WTC11 (cell line): ENCODE measurements around the gene MAP3K14. TPM values are rescaled to one million over a fixed set of nuclear protein-coding genes. Genes with fewer than 3 reads are reported as not detected.

Experiments used
- ATAC-seq: fragments of 200-7000 bp; cut with Tn5 transposase; 2 replicates; pipeline ENCODE4 v1.10.0; 2021; ENCODE audit warnings: mild to moderate bottlenecking, moderate library complexity
- CTCF ChIA-PET: fragments of 300-600 bp; sonication (Branson Sonifier 250); formaldehyde crosslinking; loops from one replicate; lab custom pipeline; 2021; ENCODE audit warnings: antibody characterized with exemption; lab: Charles Lee
- POLR2A ChIA-PET: fragments of 350-600 bp; sonication (Branson Sonifier 250); formaldehyde crosslinking; loops from one replicate; lab custom pipeline; 2021; ENCODE audit warnings: antibody characterized with exemption; lab: Charles Lee
- DNase-seq: peaks from one replicate; pipeline ENCODE4 v3.0.0; 2021; ENCODE audit warnings: low spot score
- H3K27ac Mint-ChIP-seq: 2 replicates; pipeline ENCODE4 v1.8.0; 2021; ENCODE audit warnings: mixed read lengths
- H3K27me3 Mint-ChIP-seq: 2 replicates; pipeline ENCODE4 v1.8.0; 2021; ENCODE audit warnings: low read depth, mild to moderate bottlenecking, moderate library complexity, mixed read lengths
- H3K36me3 Mint-ChIP-seq: 2 replicates; pipeline ENCODE4 v1.8.0; 2021; ENCODE audit warnings: mixed read lengths
- H3K4me1 Mint-ChIP-seq: 2 replicates; pipeline ENCODE4 v1.8.0; 2022; ENCODE audit warnings: mixed read lengths
- H3K4me3 Mint-ChIP-seq: 2 replicates; pipeline ENCODE4 v1.8.0; 2021; ENCODE audit warnings: mild to moderate bottlenecking, moderate library complexity, mixed read lengths
- H3K9me3 Mint-ChIP-seq: 2 replicates; pipeline ENCODE4 v1.8.0; 2021; ENCODE audit warnings: mixed read lengths
- CBFB ChIP-seq: sonication (generic); formaldehyde crosslinking; IDR thresholded peaks from 2 replicates; pipeline ENCODE4 v1.8.1; 2022; ENCODE audit warnings: mild to moderate bottlenecking, low read depth, missing genetic modification reagents
- ESRRA ChIP-seq: sonication (generic); formaldehyde crosslinking; IDR thresholded peaks from 2 replicates; pipeline ENCODE4 v1.8.1; 2022; ENCODE audit warnings: mild to moderate bottlenecking, missing genetic modification reagents, borderline replicate concordance
- GABPB1 ChIP-seq: sonication (generic); formaldehyde crosslinking; IDR thresholded peaks from 2 replicates; pipeline ENCODE4 v1.8.1; 2023; ENCODE audit warnings: mild to moderate bottlenecking, missing genetic modification reagents
- GRHL2 ChIP-seq: fragments of 250-450 bp; sonication (Bioruptor Pico); IDR thresholded peaks from 2 replicates; pipeline ENCODE4 v1.8.0; 2022; ENCODE audit warnings: mild to moderate bottlenecking, moderate library complexity; ENCODE audit not compliant: insufficient replicate concordance, severe bottlenecking
- JAZF1 ChIP-seq: fragments of 250-450 bp; sonication (Bioruptor Pico); IDR thresholded peaks from 2 replicates; pipeline ENCODE4 v1.9.0; 2021; ENCODE audit warnings: moderate library complexity, mild to moderate bottlenecking, inconsistent platforms
- JUN ChIP-seq: sonication (generic); formaldehyde crosslinking; IDR thresholded peaks from 2 replicates; pipeline ENCODE4 v1.8.0; 2023; ENCODE audit warnings: mild to moderate bottlenecking, missing genetic modification reagents
- NFATC4 ChIP-seq: fragments of 250-450 bp; sonication (Bioruptor Pico); IDR thresholded peaks from 2 replicates; pipeline ENCODE4 v1.9.0; 2021; ENCODE audit warnings: mild to moderate bottlenecking
- NFYB ChIP-seq: sonication (generic); formaldehyde crosslinking; conservative IDR thresholded peaks from 2 replicates; pipeline ENCODE4 v1.8.0; 2022; ENCODE audit warnings: low read depth, missing genetic modification reagents
- NR1H2 ChIP-seq: sonication (generic); formaldehyde crosslinking; IDR thresholded peaks from 2 replicates; pipeline ENCODE4 v1.9.0; 2021; ENCODE audit warnings: mild to moderate bottlenecking, moderate library complexity, missing genetic modification reagents
- NR3C1 ChIP-seq: sonication (generic); formaldehyde crosslinking; conservative IDR thresholded peaks from 2 replicates; pipeline ENCODE4 v1.8.1; 2023; ENCODE audit warnings: low read depth, mild to moderate bottlenecking, missing genetic modification reagents
- TEAD4 ChIP-seq: sonication (generic); formaldehyde crosslinking; IDR thresholded peaks from 2 replicates; pipeline ENCODE4 v1.8.0; 2022; ENCODE audit warnings: mild to moderate bottlenecking, missing genetic modification reagents
- ZBTB21 ChIP-seq: sonication (generic); formaldehyde crosslinking; IDR thresholded peaks from 2 replicates; pipeline ENCODE4 v1.8.1; 2023; ENCODE audit warnings: mild to moderate bottlenecking, missing genetic modification reagents, borderline replicate concordance
- ZNF396 ChIP-seq: fragments of 250-450 bp; sonication (Bioruptor Pico); IDR thresholded peaks from 2 replicates; pipeline ENCODE4 v1.8.0; 2021; ENCODE audit warnings: mild to moderate bottlenecking, moderate library complexity, borderline replicate concordance
- ZNF416 ChIP-seq: fragments of 250-450 bp; sonication (Bioruptor Pico); IDR thresholded peaks from 2 replicates; pipeline ENCODE4 v1.9.0; 2021; ENCODE audit warnings: mild to moderate bottlenecking, inconsistent platforms
- ZNF423 ChIP-seq: fragments of 250-450 bp; sonication (Bioruptor Pico); IDR thresholded peaks from 2 replicates; pipeline ENCODE4 v2.1.2; 2022; ENCODE audit warnings: mild to moderate bottlenecking, moderate library complexity
- total RNA-seq: library from RNA; stranded (reverse); gene quantifications from 3 replicates; pipeline ENCODE4 v1.2.3, GENCODE V29; 2021
- TF ChIP-seq, protein P1 (sequence below): sonication (generic); formaldehyde crosslinking; IDR thresholded peaks from 2 replicates; pipeline ENCODE4 v1.8.0; 2022; ENCODE audit warnings: mild to moderate bottlenecking, missing genetic modification reagents
- TF ChIP-seq, protein P2 (sequence below): fragments of 250-450 bp; sonication (Bioruptor Pico); IDR thresholded peaks from 2 replicates; pipeline ENCODE4 v1.9.0; 2021; ENCODE audit warnings: mild to moderate bottlenecking
- TF ChIP-seq, protein P3 (sequence below): sonication (generic); formaldehyde crosslinking; IDR thresholded peaks from 2 replicates; pipeline ENCODE4 v1.8.0; 2022; ENCODE audit warnings: mild to moderate bottlenecking, missing genetic modification reagents
- TF ChIP-seq, protein P4 (sequence below): sonication (generic); formaldehyde crosslinking; IDR thresholded peaks from 2 replicates; pipeline ENCODE4 v1.8.0; 2022; ENCODE audit warnings: missing genetic modification reagents
- TF ChIP-seq, protein P5 (sequence below): fragments of 250-450 bp; sonication (Bioruptor Pico); IDR thresholded peaks from 2 replicates; pipeline ENCODE4 v1.9.0; 2021; ENCODE audit warnings: mild to moderate bottlenecking, borderline replicate concordance
- TF ChIP-seq, protein P6 (sequence below): sonication (generic); formaldehyde crosslinking; IDR thresholded peaks from 2 replicates; pipeline ENCODE4 v1.8.1; 2022; ENCODE audit warnings: low read depth, missing genetic modification reagents, borderline replicate concordance

The MAP3K14 gene
- total RNA-seq, 1 experiment from 2014 or later, result 4.0 TPM

DNA sequence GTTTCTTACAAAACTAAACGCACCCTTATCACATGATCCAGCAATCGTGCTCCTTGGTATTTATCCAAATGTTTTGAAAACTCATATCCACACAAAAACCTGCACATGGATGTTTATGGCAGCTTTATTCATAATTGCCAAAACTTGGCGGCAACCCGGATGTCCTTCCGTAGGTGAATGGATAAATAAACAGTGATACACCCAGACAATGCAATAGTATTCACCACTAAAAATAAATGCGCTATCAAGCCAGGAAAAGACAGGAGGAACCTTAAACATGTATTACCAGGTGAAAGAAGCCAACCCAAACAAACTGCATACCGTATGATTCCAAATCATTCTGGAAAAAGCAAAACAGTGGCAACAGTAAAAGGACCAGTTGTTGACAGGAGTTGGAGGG is 64.9 kb downstream of the MAP3K14 start:
- Mint-ChIP-seq H3K4me1 (peaks cover 17% of the 10 kb centered on the region), H3K27ac (no peak overlapping the region), H3K36me3 (peaks cover 7% of the 10 kb centered on the region), H3K27me3 (no peaks in the 10 kb centered on the region; the same call in none of the 2 replicates), H3K4me3 (no peak overlapping the region), H3K9me3 (no peaks in the 10 kb centered on the region)
- no peak for ATAC-seq
- TF ChIP-seq GABPB1 (CRISPR knock-in tag), result no peak
- no peak for TF ChIP-seq GRHL2 (CRISPR knock-in tag)
- no peak for TF ChIP-seq NFYB (CRISPR knock-in tag)
- no peak for TF ChIP-seq ZNF396 (CRISPR knock-in tag)
- TF ChIP-seq TEAD4 (CRISPR knock-in tag), result no peak
- TF ChIP-seq JAZF1 (CRISPR knock-in tag), result no peak
- TF ChIP-seq, protein P1, sequence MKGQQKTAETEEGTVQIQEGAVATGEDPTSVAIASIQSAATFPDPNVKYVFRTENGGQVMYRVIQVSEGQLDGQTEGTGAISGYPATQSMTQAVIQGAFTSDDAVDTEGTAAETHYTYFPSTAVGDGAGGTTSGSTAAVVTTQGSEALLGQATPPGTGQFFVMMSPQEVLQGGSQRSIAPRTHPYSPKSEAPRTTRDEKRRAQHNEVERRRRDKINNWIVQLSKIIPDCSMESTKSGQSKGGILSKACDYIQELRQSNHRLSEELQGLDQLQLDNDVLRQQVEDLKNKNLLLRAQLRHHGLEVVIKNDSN, result no peak
- TF ChIP-seq NR3C1 (CRISPR knock-in tag), result no peak
- TF ChIP-seq ZNF416, result no peak
- TF ChIP-seq JUN, result no peak
- TF ChIP-seq, protein P2, sequence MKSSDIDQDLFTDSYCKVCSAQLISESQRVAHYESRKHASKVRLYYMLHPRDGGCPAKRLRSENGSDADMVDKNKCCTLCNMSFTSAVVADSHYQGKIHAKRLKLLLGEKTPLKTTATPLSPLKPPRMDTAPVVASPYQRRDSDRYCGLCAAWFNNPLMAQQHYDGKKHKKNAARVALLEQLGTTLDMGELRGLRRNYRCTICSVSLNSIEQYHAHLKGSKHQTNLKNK (CRISPR knock-in tag), result no peak
- TF ChIP-seq NR1H2 (CRISPR knock-in tag), result no peak
- TF ChIP-seq ZBTB21 (CRISPR knock-in tag), result no peak
- ChIA-PET CTCF (interaction anchor here (1.0 to 1.6 kb wide), 2 partner anchors 16 to 24 kb away, joined by 3 to 6 read pairs; no protein-coding TSS in a partner anchor), POLR2A (no interaction called here)
- no peak for DNase-seq

DNA sequence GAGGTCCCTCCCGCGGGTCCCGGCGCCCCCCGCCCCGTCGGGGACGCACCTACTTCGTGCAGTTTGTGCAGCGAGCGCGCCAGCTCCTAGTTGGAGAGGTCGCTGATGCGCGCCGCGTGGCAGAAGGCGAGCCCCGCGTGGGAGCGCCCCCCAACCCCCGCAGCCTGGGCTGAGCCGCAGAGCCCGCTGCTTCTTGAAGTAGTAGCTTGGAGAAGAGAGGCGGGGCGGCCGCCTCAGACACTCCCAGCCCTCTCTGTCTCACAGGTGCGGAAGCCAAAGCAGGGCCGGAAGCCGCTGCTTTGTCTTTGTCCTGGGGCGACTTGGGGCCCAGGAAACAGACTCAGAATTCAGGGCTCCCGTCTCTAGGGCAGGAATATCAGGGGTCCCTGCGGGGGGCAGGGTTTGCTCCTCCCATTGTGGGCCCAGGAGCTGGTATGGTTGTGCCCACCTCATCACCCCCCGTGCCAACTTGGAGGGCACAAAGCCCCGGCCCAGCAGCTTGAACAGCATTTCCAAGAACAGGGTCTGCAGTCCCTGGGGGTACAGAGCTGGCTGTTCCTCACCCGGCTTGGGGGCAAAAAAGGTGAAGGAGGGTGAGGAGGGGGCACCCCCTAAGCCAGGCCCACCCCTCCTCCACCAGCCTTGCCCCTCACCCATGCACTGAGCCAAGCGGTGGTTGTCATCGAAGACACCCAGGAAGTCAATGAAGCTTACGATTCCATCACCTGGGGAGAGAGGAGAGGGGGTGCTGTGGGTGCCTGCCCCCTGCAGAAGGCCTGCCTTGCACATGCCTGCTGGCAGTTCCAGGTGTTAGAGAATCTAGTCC is 68.5 kb downstream of the MAP3K14 start:
- Mint-ChIP-seq H3K4me3 (peak overlapping the region; percentile 83), H3K36me3 (peaks cover 7% of the 10 kb centered on the region), H3K9me3 (no peaks in the 10 kb centered on the region), H3K4me1 (peaks cover 18% of the 10 kb centered on the region), H3K27ac (peak overlapping the region; percentile 82), H3K27me3 (no peaks in the 10 kb centered on the region; the same call in none of the 2 replicates)
- ChIA-PET POLR2A (interaction anchor here (0.8 to 2.4 kb wide), 3 partner anchors 9 to 99 kb away, joined by 3 to 18 read pairs (median 4); partner anchors contain the start of gene HEXIM1), CTCF (interaction anchor here (0.7 to 9.1 kb wide), 20 partner anchors 8 to 179 kb away, joined by 3 to 179 read pairs (median 11); partner anchors contain the start of genes ACBD4, HEXIM1, HEXIM2 and MAP3K14)
- ATAC-seq (peak; percentile 39), DNase-seq (peak; percentile 68)
- TF ChIP-seq, protein P3, sequence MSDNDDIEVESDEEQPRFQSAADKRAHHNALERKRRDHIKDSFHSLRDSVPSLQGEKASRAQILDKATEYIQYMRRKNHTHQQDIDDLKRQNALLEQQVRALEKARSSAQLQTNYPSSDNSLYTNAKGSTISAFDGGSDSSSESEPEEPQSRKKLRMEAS (CRISPR knock-in tag), result peak; percentile 7; the same call in 1 of the 2 replicates
- TF ChIP-seq ZNF423 (CRISPR knock-in tag) (0 out of 2 replicates have a peak, but pooled peaks have one; percentile 12), CBFB (CRISPR knock-in tag) (0 out of 2 replicates have a peak, but pooled peaks have one; percentile 18), ESRRA (CRISPR knock-in tag) (0 out of 2 replicates have a peak, but pooled peaks have one; percentile 28), NFATC4 (no peak), NFYB (CRISPR knock-in tag) (no peak)
- TF ChIP-seq, protein P4, sequence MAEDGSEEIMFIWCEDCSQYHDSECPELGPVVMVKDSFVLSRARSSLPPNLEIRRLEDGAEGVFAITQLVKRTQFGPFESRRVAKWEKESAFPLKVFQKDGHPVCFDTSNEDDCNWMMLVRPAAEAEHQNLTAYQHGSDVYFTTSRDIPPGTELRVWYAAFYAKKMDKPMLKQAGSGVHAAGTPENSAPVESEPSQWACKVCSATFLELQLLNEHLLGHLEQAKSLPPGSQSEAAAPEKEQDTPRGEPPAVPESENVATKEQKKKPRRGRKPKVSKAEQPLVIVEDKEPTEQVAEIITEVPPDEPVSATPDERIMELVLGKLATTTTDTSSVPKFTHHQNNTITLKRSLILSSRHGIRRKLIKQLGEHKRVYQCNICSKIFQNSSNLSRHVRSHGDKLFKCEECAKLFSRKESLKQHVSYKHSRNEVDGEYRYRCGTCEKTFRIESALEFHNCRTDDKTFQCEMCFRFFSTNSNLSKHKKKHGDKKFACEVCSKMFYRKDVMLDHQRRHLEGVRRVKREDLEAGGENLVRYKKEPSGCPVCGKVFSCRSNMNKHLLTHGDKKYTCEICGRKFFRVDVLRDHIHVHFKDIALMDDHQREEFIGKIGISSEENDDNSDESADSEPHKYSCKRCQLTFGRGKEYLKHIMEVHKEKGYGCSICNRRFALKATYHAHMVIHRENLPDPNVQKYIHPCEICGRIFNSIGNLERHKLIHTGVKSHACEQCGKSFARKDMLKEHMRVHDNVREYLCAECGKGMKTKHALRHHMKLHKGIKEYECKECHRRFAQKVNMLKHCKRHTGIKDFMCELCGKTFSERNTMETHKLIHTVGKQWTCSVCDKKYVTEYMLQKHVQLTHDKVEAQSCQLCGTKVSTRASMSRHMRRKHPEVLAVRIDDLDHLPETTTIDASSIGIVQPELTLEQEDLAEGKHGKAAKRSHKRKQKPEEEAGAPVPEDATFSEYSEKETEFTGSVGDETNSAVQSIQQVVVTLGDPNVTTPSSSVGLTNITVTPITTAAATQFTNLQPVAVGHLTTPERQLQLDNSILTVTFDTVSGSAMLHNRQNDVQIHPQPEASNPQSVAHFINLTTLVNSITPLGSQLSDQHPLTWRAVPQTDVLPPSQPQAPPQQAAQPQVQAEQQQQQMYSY (CRISPR knock-in tag), result 0 out of 2 replicates have a peak, but pooled peaks have one; percentile 1
- TF ChIP-seq, protein P5, sequence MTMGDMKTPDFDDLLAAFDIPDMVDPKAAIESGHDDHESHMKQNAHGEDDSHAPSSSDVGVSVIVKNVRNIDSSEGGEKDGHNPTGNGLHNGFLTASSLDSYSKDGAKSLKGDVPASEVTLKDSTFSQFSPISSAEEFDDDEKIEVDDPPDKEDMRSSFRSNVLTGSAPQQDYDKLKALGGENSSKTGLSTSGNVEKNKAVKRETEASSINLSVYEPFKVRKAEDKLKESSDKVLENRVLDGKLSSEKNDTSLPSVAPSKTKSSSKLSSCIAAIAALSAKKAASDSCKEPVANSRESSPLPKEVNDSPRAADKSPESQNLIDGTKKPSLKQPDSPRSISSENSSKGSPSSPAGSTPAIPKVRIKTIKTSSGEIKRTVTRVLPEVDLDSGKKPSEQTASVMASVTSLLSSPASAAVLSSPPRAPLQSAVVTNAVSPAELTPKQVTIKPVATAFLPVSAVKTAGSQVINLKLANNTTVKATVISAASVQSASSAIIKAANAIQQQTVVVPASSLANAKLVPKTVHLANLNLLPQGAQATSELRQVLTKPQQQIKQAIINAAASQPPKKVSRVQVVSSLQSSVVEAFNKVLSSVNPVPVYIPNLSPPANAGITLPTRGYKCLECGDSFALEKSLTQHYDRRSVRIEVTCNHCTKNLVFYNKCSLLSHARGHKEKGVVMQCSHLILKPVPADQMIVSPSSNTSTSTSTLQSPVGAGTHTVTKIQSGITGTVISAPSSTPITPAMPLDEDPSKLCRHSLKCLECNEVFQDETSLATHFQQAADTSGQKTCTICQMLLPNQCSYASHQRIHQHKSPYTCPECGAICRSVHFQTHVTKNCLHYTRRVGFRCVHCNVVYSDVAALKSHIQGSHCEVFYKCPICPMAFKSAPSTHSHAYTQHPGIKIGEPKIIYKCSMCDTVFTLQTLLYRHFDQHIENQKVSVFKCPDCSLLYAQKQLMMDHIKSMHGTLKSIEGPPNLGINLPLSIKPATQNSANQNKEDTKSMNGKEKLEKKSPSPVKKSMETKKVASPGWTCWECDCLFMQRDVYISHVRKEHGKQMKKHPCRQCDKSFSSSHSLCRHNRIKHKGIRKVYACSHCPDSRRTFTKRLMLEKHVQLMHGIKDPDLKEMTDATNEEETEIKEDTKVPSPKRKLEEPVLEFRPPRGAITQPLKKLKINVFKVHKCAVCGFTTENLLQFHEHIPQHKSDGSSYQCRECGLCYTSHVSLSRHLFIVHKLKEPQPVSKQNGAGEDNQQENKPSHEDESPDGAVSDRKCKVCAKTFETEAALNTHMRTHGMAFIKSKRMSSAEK (CRISPR knock-in tag), result no peak
- TF ChIP-seq, protein P6, sequence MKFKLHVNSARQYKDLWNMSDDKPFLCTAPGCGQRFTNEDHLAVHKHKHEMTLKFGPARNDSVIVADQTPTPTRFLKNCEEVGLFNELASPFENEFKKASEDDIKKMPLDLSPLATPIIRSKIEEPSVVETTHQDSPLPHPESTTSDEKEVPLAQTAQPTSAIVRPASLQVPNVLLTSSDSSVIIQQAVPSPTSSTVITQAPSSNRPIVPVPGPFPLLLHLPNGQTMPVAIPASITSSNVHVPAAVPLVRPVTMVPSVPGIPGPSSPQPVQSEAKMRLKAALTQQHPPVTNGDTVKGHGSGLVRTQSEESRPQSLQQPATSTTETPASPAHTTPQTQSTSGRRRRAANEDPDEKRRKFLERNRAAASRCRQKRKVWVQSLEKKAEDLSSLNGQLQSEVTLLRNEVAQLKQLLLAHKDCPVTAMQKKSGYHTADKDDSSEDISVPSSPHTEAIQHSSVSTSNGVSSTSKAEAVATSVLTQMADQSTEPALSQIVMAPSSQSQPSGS (CRISPR knock-in tag), result no peak
